SIG-M5 treated with dmso at 0.1 percent for 504 hours (cell line): ENCODE data around the gene STPG3.
A peak's percentile ranks its signal among the peaks of the same experiment; 100 is the strongest.
"Not testable (repeated sequence)": the region's sequence is repeated elsewhere in the genome, so short reads cannot be mapped to it uniquely, and the experiment has no call there.

Source experiments
- DNase-seq: peaks from one replicate; lab custom pipeline; 2025; ENCODE audit not compliant: unreplicated experiment; lab: John Stamatoyannopoulos, UW

Gene STPG3

GRCh38 chr9:137244486-137245449 lies 6.3 kb upstream of the STPG3 start:
- no peak for DNase-seq

GRCh38 chr9:137245450-137246421 lies 5.3 kb upstream of the STPG3 start:
- DNase-seq: no peak

- no peak for DNase-seq
These were observed 3.8 kb upstream of the STPG3 start for GRCh38 chr9:137247135-137247915.

- no peak for DNase-seq
These were observed 3.2 kb upstream of the STPG3 start for GRCh38 chr9:137247916-137248175.

GRCh38 chr9:137250329-137251193 lies 525 bp upstream of the STPG3 start:
- DNase-seq: no peak

GRCh38 chr9:137251490-137252268 lies 593 bp downstream of the STPG3 start:
- no peak for DNase-seq

- no peak for DNase-seq
These were observed 1.7 kb downstream of the STPG3 start for GRCh38 chr9:137252555-137253506.

- DNase-seq: no peak
These were observed 2.9 kb downstream of the STPG3 start for GRCh38 chr9:137253717-137254623.

- DNase-seq: peak; percentile 74
These were observed 3.8 kb downstream of the STPG3 start, which contains the start of gene NELFB for GRCh38 chr9:137254624-137255447. Gene NELFB, plus strand, starts transcription at chr9:137255327.

GRCh38 chr9:137255448-137256114 lies 4.5 kb downstream of the STPG3 start:
- no peak for DNase-seq

- no peak for DNase-seq
These were observed 5.3 kb downstream of the STPG3 start for GRCh38 chr9:137256362-137256761.

- no peak for DNase-seq
These were observed 5.8 kb downstream of the STPG3 start for GRCh38 chr9:137256856-137257255.

- not testable (repeated sequence) for DNase-seq
These were observed 11.3 kb downstream of the STPG3 start for GRCh38 chr9:137262173-137262908.

GRCh38 chr9:137262909-137263285 lies 11.8 kb downstream of the STPG3 start:
- no peak for DNase-seq

GRCh38 chr9:137263506-137263905 lies 12.4 kb downstream of the STPG3 start:
- no peak for DNase-seq
